GM12878 (cell line): ENCODE measurements around the gene DCBLD1. TPM values are rescaled to one million over a fixed set of nuclear protein-coding genes. Genes with fewer than 3 reads are reported as not detected.

ENCODE experiments used
- ATAC-seq: fragments of 200-7000 bp; cut with Tn5 transposase; 3 replicates; pipeline ENCODE4 v1.9.1; 2020; ENCODE audit warnings: mild to moderate bottlenecking, moderate library complexity
- BruUV-seq: library from RNA; stranded (reverse); fragments of 400-500 nt; replicated peaks from 2 replicates; lab custom pipeline; 2021; lab: Mats Ljungman, UMichigan
- CTCF ChIA-PET: fragments of 300-600 bp; sonication (Branson Sonifier 250); formaldehyde crosslinking; extraction: SDS; loops from one replicate; lab custom pipeline; 2021; ENCODE audit warnings: inconsistent platforms; lab: Yijun Ruan, JAX
- POLR2A ChIA-PET: fragments of 350-600 bp; formaldehyde crosslinking; extraction: SDS; loops from one replicate; lab custom pipeline; 2021; ENCODE audit warnings: inconsistent platforms; lab: Charles Lee
- RAD21 ChIA-PET: fragments of 300-600 bp; sonication (Branson Sonifier 250); formaldehyde crosslinking; loops from one replicate; lab custom pipeline; 2023; ENCODE audit warnings: antibody characterized with exemption; ENCODE audit not compliant: unreplicated experiment; lab: Charles Lee
- SMC1A ChIA-PET: fragments of 300-600 bp; sonication (Branson Sonifier 250); formaldehyde crosslinking; loops from one replicate; lab custom pipeline; 2023; ENCODE audit not compliant: unreplicated experiment, uncharacterized antibody; lab: Charles Lee
- DNase-seq: peaks from one replicate; pipeline ENCODE4 v3.0.0-alpha.2; 2011; ENCODE audit warnings: low read depth, low spot score
- FAIRE-seq: peaks from 3 replicates; lab custom pipeline; 2011; peaks lifted over from hg19 to GRCh38; lab: Jason Lieb, UNC
- H2AFZ ChIP-seq: 2 replicates; pipeline ENCODE4 v1.6.0; 2011; ENCODE audit warnings: low read depth, low read length, control low read depth; ENCODE audit not compliant: control insufficient read depth
- H3K27ac ChIP-seq: 2 replicates; pipeline ENCODE4 v1.5.1; 2011; ENCODE audit warnings: control low read depth; ENCODE audit not compliant: control insufficient read depth, insufficient read depth
- H3K27me3 ChIP-seq, 2 experiments: replicated peaks in 1 of 2; 2 replicates each; pipeline versions ENCODE4 v1.6.0 to v1.6.1; 2011; ENCODE audit warnings: low read length in 1 of 2; ENCODE audit not compliant: control insufficient read depth in 2 of 2, insufficient read depth in 2 of 2
- H3K36me3 ChIP-seq, 2 experiments: 2 replicates each; pipeline ENCODE4 v1.5.1; 2011; ENCODE audit warnings: low read length in 1 of 2; ENCODE audit not compliant: control insufficient read depth in 2 of 2, insufficient read depth in 2 of 2
- H3K4me1 ChIP-seq: 2 replicates; pipeline ENCODE4 v1.6.1; 2011; ENCODE audit warnings: mild to moderate bottlenecking, low read length, moderate library complexity, mixed read lengths; ENCODE audit not compliant: control insufficient read depth, insufficient read depth
- H3K4me2 ChIP-seq: 2 replicates; pipeline ENCODE4 v1.6.0; 2011; ENCODE audit warnings: control low read depth; ENCODE audit not compliant: control insufficient read depth, insufficient read depth
- H3K4me3 ChIP-seq: fragments of 200-600 bp; sonication (generic); 2 replicates; pipeline ENCODE4 v1.5.1; 2016
- H3K79me2 ChIP-seq: 2 replicates; pipeline ENCODE4 v1.6.0; 2011; ENCODE audit warnings: low read length; ENCODE audit not compliant: control insufficient read depth, insufficient read depth
- H3K9ac ChIP-seq: 2 replicates; pipeline ENCODE4 v1.8.0; 2011; ENCODE audit warnings: low read length, control low read depth, mixed read lengths; ENCODE audit not compliant: control insufficient read depth, insufficient read depth
- H3K9me3 ChIP-seq: replicated peaks from 3 replicates; pipeline ENCODE4 v1.5.1; 2011; ENCODE audit warnings: mild to moderate bottlenecking, low read length; ENCODE audit not compliant: control insufficient read depth, insufficient read depth
- H4K20me1 ChIP-seq: 2 replicates; pipeline ENCODE4 v1.6.0; 2011; ENCODE audit not compliant: control insufficient read depth, insufficient read depth
- BCL3 ChIP-seq: IDR thresholded peaks from 2 replicates; pipeline ENCODE4 v1.6.1; 2011; ENCODE audit warnings: borderline replicate concordance, low read depth, mild to moderate bottlenecking, moderate library complexity, low read length; ENCODE audit not compliant: insufficient read depth, poor library complexity, severe bottlenecking
- BMI1 ChIP-seq: fragments of 450-650 bp; IDR thresholded peaks from 2 replicates; pipeline ENCODE4 v1.6.1; 2016; ENCODE audit warnings: mild to moderate bottlenecking, moderate library complexity, borderline replicate concordance
- CBX5 ChIP-seq: sonication (generic); IDR thresholded peaks from 2 replicates; pipeline ENCODE4 v1.6.1; 2016; ENCODE audit warnings: low read depth, moderate library complexity, mild to moderate bottlenecking, inconsistent platforms
- CTCF ChIP-seq, 3 experiments: IDR thresholded peaks in 2 of 3; conservative IDR thresholded peaks in 1 of 3; 2 replicates each; pipeline ENCODE4 v1.5.1; 2011; ENCODE audit warnings: low read depth in 3 of 3, low read length in 3 of 3, mild to moderate bottlenecking in 3 of 3, control low read depth in 2 of 3, moderate library complexity in 2 of 3, inconsistent platforms in 1 of 3, mixed read lengths in 1 of 3; ENCODE audit not compliant: control insufficient read depth in 2 of 3, insufficient read depth in 1 of 3; ENCODE audit errors: extremely low read depth in 1 of 3
- DPF2 ChIP-seq: fragments of 450-650 bp; IDR thresholded peaks from 2 replicates; pipeline ENCODE4 v1.6.1; 2017; ENCODE audit warnings: mild to moderate bottlenecking
- ELK1 ChIP-seq: IDR thresholded peaks from 2 replicates; pipeline ENCODE4 v1.6.1; 2012; ENCODE audit warnings: low read depth, low read length, improper control_type of control experiment
- ETV6 ChIP-seq, 2 experiments: fragments of 450-650 bp in 1 of 2; IDR thresholded peaks in 1 of 2; conservative IDR thresholded peaks in 1 of 2; 2 replicates each; pipeline ENCODE4 v1.6.1; 2014; ENCODE audit warnings: antibody characterized with exemption in 1 of 2, borderline replicate concordance in 1 of 2, low read depth in 1 of 2, mild to moderate bottlenecking in 1 of 2, moderate library complexity in 1 of 2
- HDAC6 ChIP-seq: fragments of 200-600 bp; sonication (generic); IDR thresholded peaks from one replicate; pipeline ENCODE4 v1.8.0; 2017; ENCODE audit warnings: antibody characterized with exemption; ENCODE audit not compliant: unreplicated experiment
- IKZF2 ChIP-seq, 2 experiments: fragments of 450-650 bp; IDR thresholded peaks; 2 replicates each; pipeline ENCODE4 v1.6.1; 2017; ENCODE audit warnings: mild to moderate bottlenecking in 2 of 2, moderate library complexity in 2 of 2
- MAX ChIP-seq: IDR thresholded peaks from 2 replicates; pipeline ENCODE4 v1.6.1; 2012; ENCODE audit warnings: low read depth, low read length, improper control_type of control experiment
- MTA2 ChIP-seq: fragments of 450-650 bp; IDR thresholded peaks from 2 replicates; pipeline ENCODE4 v1.6.1; 2016; ENCODE audit warnings: low read depth, mild to moderate bottlenecking, moderate library complexity
- MYC ChIP-seq: IDR thresholded peaks from 2 replicates; pipeline ENCODE4 v1.6.1; 2011; ENCODE audit warnings: mild to moderate bottlenecking, low read length, moderate library complexity, inconsistent platforms; ENCODE audit not compliant: insufficient read depth, insufficient replicate concordance, insufficient read length, severe bottlenecking
- POLR2AphosphoS5 ChIP-seq: IDR thresholded peaks from 2 replicates; pipeline ENCODE4 v1.6.1; 2011; ENCODE audit warnings: mild to moderate bottlenecking, low read length, inconsistent platforms
- SIN3A ChIP-seq: IDR thresholded peaks from 2 replicates; pipeline ENCODE4 v1.6.1; 2012; ENCODE audit warnings: low read depth, low read length, improper control_type of control experiment
- TBL1XR1 ChIP-seq: IDR thresholded peaks from 2 replicates; pipeline ENCODE4 v1.6.1; 2012; ENCODE audit warnings: low read depth, low read length, improper control_type of control experiment
- ZBED1 ChIP-seq: IDR thresholded peaks from 2 replicates; pipeline ENCODE4 v1.6.1; 2016; ENCODE audit warnings: borderline replicate concordance
- ZNF24 ChIP-seq: fragments of 450-650 bp; IDR thresholded peaks from 2 replicates; pipeline ENCODE4 v1.6.1; 2017; ENCODE audit warnings: antibody characterized with exemption, mild to moderate bottlenecking
- WGBS: methylation state at CpG from one replicate; pipeline ENCODE4 v1.1.6; 2016; ENCODE audit warnings: low lambda C conversion rate; ENCODE audit not compliant: insufficient replicate concordance, insufficient coverage; ENCODE audit errors: missing lambda C conversion rate; 5-methylcytosine and 5-hydroxymethylcytosine counted together
- in situ Hi-C: fragments of 300-500 bp; cut with MboI; formaldehyde crosslinking; loops from 9 replicates; pipeline ENCODE4 v1.14.3; 2018; ENCODE audit warnings: mixed read lengths
- intact Hi-C: fragments of 100-400 bp; cut with micrococcal nuclease; formaldehyde crosslinking; loops from one replicate; pipeline ENCODE4 v1.14.2; 2022; ENCODE audit not compliant: unreplicated experiment
- polyA plus RNA-seq, 11 experiments: library from polyadenylated mRNA; depleted of rRNA in 4 of 11; unstranded in 6 of 11; stranded (reverse) in 5 of 11; fragments of >200 nt; fragmentation: Nextera tagmentation in 4 of 11; fragmentation: Illumina TruSeq in 1 of 11; extraction: Ambion mirVana in 4 of 11; extraction: Trizol in 1 of 11; gene quantifications; 1 replicate in 1 of 11; 2 replicates in 10 of 11; pipeline versions ENCODE4 v1.2.1 to v1.2.3, GENCODE V29; 2011 to 2016; ENCODE audit warnings: inconsistent platforms in 2 of 11, missing spikeins in 2 of 11, low read depth in 1 of 11
- total RNA-seq, 4 experiments: library from RNA; depleted of rRNA in 3 of 4; stranded (reverse); fragments of >200 nt in 3 of 4; fragmentation: Illumina TruSeq in 1 of 4; extraction: Trizol in 1 of 4; gene quantifications; 2 replicates each; pipeline versions ENCODE4 v1.2.1 to v1.2.3, GENCODE V29; 2013 to 2021

DCBLD1 gene
- total and polyA plus RNA-seq, 10 of the 15 experiments (the other 5 are each of a cell fraction or from before 2014, with no cell fraction given): 0.92 to 9.2 (median 8.3) TPM

- intact Hi-C loops (no loop called here), in situ Hi-C loops (no loop called here)
- H3K79me2 ChIP-seq: no peaks in the 10 kb centered on the region
- ChIA-PET POLR2A (interaction anchor here (0.5 kb wide), 1 partner anchor 16 kb away, joined by 3 read pairs; no protein-coding TSS in a partner anchor), SMC1A (interaction anchor here (1.3 kb wide), 3 partner anchors 91 to 124 kb away, joined by 3 read pairs; no protein-coding TSS in a partner anchor), CTCF (interaction anchor here (1.0 to 1.3 kb wide), 4 partner anchors 15 to 140 kb away, joined by 3 read pairs; no protein-coding TSS in a partner anchor), RAD21 (no interaction called here)
- no peak overlapping the region for H3K4me3 ChIP-seq
- no peaks in the 10 kb centered on the region; the same call in 2 of the 3 replicates for H3K9me3 ChIP-seq
- DNase-seq (no peak), FAIRE-seq (no peak), ATAC-seq (no peak)
- no peak overlapping the region for H2AFZ ChIP-seq
- no peaks in the 10 kb centered on the region for H3K36me3 ChIP-seq
- no peaks in the 10 kb centered on the region for H3K27me3 ChIP-seq
- H4K20me1 ChIP-seq: no peaks in the 10 kb centered on the region
- H3K4me2 ChIP-seq: no peak overlapping the region
- BruUV-seq: no TSS peak
- no peaks in the 10 kb centered on the region for H3K4me1 ChIP-seq
- 26% methylated on average over 2 of the region's 2 CpGs for WGBS
- H3K27ac ChIP-seq: no peak overlapping the region
- H3K9ac ChIP-seq: no peak overlapping the region
- TF ChIP-seq MAX (no peak), ELK1 (no peak), POLR2AphosphoS5 (no peak), BCL3 (no peak), ZBED1 (no peak), TBL1XR1 (no peak), ZNF24 (no peak), IKZF2 (IDR thresholded peaks at IDR 0.05) (no peak), SIN3A (no peak), CTCF (IDR thresholded peaks at IDR 0.05 in 2 of 3, conservative IDR thresholded peaks at IDR 0.05 in 1 of 3; ENCODE audit: control insufficient read depth in 2 of 3, extremely low read depth in 1 of 3, insufficient read depth in 1 of 3, low read depth in 3 of 3, low read length in 3 of 3) (no peak), MTA2 (no peak), CBX5 (no peak), DPF2 (no peak), MYC (no peak), ETV6 (conservative IDR thresholded peaks at IDR 0.05 in 1 of 2, IDR thresholded peaks at IDR 0.05 in 1 of 2; ENCODE audit: borderline replicate concordance in 1 of 2, low read depth in 1 of 2) (no peak), HDAC6 (no peak), BMI1 (no peak)
Measured at GRCh38 chr6:117464700-117465099, 17.8 kb upstream of the DCBLD1 start.
